Ureter (tissue), 1 donor: ENCODE measurements around the gene SCAMP1. TPM values are rescaled to one million over a fixed set of nuclear protein-coding genes. Genes with fewer than 3 reads are reported as not detected.
"Not testable (repeated sequence)": the region's sequence is repeated elsewhere in the genome, so short reads cannot be mapped to it uniquely, and the experiment has no call there.

Experiments
- DNase-seq: peaks from one replicate; pipeline ENCODE4 v3.0.0-alpha.2; 2020; ENCODE audit warnings: low spot score
- total RNA-seq: library from RNA; stranded (reverse); gene quantifications from one replicate; pipeline ENCODE4 v1.2.4, GENCODE V29; 2023
- donor health status: DM: yes; HTN: yes; CAD: no.

The SCAMP1 gene
- total RNA-seq, 1 donor from 2014 or later, result 41.1 TPM

GRCh38 chr5:78420548-78420947, 60.1 kb downstream of the SCAMP1 start:
- no peak for DNase-seq

- DNase-seq, result no peak
These were observed 64.2 kb downstream of the SCAMP1 start for GRCh38 chr5:78424665-78425064.

GRCh38 chr5:78429332-78429980, 69.0 kb downstream of the SCAMP1 start:
- no peak for DNase-seq

GRCh38 chr5:78430866-78431265, 70.4 kb downstream of the SCAMP1 start:
- no peak for DNase-seq

- DNase-seq, result no peak
These were observed 73.6 kb downstream of the SCAMP1 start for GRCh38 chr5:78433972-78434371.

- DNase-seq, result no peak
These were observed 87.5 kb downstream of the SCAMP1 start for GRCh38 chr5:78447775-78448424.

GRCh38 chr5:78449103-78449502, 88.7 kb downstream of the SCAMP1 start:
- DNase-seq, result no peak

- DNase-seq, result not testable (repeated sequence)
These were observed 97.1 kb downstream of the SCAMP1 start for GRCh38 chr5:78457507-78457906.

- no peak for DNase-seq
These were observed 98.4 kb downstream of the SCAMP1 start for GRCh38 chr5:78458843-78459242.

- DNase-seq, result no peak
These were observed 106.7 kb downstream of the SCAMP1 start for GRCh38 chr5:78467140-78467539.

- no peak for DNase-seq
These were observed 107.4 kb downstream of the SCAMP1 start for GRCh38 chr5:78467752-78468357.

GRCh38 chr5:78471896-78472295, 111.5 kb downstream of the SCAMP1 start:
- DNase-seq, result no peak

- no peak for DNase-seq
These were observed 112.2 kb downstream of the SCAMP1 start for GRCh38 chr5:78472469-78473106.

- DNase-seq, result no peak
These were observed 113.3 kb downstream of the SCAMP1 start for GRCh38 chr5:78473751-78474150.

GRCh38 chr5:78475370-78475769, 115.0 kb downstream of the SCAMP1 start:
- DNase-seq, result no peak

GRCh38 chr5:78476795-78477194, 116.4 kb downstream of the SCAMP1 start:
- no peak for DNase-seq

- no peak for DNase-seq
These were observed 122.5 kb downstream of the SCAMP1 start for GRCh38 chr5:78482948-78483347.

GRCh38 chr5:78483809-78484521, 123.5 kb downstream of the SCAMP1 start:
- DNase-seq, result no peak

GRCh38 chr5:78486218-78486617, 125.8 kb downstream of the SCAMP1 start:
- DNase-seq, result no peak

GRCh38 chr5:78487846-78488245, 127.4 kb downstream of the SCAMP1 start:
- no peak for DNase-seq

- no peak for DNase-seq
These were observed 130.5 kb downstream of the SCAMP1 start for GRCh38 chr5:78490709-78491485.
